ENCODE results near the gene TECTB.
A peak's percentile ranks its signal among the peaks of the same experiment; 100 is the strongest.

The TECTB gene

DNA sequence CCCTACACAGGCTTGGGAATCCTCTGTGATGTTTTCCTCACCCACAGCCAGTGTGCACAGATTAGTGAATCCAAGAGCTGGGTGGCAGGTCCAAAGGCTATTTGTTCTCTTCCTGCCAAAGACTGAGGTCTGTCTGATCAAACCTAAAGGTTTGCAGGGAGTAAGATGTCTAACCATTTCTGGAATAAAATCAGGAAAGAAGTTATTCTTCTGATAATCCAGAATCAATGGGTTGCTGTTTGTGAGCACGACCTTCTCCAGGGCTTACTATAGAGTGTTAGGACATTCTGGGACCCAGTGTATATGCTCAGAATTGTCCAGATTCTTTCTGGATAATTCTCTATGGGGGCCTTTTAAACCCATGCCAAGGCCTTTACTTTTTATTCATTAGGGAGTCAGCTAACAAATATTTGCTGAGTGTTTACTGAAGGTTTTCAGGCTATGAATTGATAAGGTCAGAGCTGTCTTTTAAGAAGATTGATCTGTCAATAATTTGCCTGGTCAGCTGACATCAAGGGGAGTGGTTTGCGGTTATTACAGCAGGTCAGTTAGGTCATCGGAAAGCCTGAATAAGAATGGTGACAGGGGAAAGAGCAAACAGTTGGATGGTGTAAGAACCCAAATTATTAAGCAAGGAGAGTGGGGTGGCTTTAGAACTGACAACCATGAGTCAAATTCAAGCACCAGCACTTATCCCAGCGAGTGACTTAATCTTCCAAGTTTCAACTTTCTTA lies 7.5 kb upstream of the TECTB start:
- no peak for DNase-seq (ENCODE audit: low read depth)

DNA sequence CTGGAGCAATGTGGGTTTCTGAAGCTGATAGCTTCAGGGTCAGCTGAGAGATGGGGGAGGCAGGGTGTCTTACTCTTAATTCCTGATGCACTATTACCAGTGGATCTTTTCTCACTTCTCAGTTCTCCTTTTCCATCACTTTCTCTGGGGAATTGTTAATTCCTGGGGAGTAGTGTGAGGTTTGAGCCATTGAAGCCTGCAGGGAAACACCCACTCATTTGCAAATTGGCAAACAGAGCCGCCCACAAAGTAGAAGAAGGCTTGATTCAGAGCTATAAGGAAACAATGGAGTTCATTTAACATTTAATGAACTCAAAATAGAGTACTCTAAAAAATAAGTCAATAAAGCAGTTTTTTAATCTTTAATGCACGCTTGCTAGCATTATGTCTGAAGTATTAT lies 4.3 kb upstream of the TECTB start:
- no peak for DNase-seq (ENCODE audit: low read depth)

DNA sequence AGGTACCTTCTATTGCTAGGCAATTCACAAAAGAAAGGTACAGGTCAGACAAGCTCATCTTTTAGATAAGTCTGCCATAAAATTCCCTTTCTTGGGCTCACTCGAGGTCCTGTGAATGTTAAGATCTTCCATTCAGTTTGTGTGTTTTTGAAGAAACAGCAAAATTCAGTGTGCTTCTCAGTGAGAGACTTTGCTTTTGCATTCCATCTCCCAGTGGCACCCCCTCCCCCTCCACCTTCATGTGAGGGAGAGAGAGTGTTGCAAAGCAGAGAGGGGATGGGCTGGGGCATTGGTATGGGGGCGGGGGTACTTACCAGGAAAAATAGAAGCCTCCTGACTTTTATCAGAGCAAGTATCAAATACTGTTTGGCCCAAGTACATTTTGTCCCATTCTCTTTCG lies 3.8 kb upstream of the TECTB start:
- DNase-seq (ENCODE audit: low read depth) = no peak

DNA sequence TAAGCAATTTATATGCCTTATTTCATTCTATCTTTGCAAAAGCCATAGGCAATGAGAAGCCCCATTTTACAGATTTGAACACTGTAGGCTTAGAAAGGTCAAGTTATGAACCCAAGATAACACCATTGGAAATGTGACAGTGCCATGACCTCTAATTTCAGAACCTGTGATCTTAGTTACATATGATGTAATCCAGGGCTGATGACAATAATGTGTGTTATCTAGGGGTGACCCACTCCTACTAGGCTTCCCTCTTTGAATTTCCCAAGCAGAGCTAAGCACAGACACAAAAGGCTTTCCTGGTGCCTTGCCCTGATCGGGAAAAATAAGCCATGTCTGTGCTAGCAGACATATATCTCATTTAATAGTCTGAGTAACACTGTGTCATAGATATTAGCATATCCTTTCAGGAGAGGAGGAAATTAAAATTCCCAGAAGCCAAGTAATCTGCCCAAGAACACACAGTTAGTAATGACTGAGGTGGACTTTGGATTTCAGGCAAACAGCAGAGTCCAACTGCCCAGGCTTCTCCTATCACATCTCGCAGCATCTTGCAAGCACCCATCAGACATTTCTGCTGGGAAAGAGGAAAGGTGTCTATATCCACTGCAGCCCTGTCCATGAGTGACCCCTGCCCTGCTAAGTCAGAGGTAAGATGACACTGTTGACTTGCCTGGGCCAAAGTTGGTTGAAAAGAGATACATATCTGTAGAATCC lies 2.8 kb upstream of the TECTB start:
- DNase-seq (ENCODE audit: low read depth) = no peak

DNA sequence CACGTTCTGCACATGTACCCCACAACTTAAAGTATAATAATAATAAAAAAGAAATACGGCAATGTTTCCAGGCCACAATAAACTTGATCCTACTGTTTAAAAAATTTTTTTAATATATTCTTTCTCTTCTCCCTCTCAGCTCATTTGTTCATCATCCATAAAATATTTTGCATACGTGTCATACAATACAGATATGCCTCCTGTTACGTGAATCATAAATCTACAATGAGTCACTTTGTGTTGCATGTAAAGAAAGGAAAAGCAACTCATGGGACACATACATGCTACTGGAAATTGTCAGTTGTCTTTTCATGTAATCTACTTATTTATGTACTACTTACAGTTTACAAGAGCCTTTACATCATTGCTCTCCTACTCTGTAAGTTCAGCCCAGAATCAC lies 1.1 kb upstream of the TECTB start:
- DNase-seq (ENCODE audit: low read depth) = no peak

DNA sequence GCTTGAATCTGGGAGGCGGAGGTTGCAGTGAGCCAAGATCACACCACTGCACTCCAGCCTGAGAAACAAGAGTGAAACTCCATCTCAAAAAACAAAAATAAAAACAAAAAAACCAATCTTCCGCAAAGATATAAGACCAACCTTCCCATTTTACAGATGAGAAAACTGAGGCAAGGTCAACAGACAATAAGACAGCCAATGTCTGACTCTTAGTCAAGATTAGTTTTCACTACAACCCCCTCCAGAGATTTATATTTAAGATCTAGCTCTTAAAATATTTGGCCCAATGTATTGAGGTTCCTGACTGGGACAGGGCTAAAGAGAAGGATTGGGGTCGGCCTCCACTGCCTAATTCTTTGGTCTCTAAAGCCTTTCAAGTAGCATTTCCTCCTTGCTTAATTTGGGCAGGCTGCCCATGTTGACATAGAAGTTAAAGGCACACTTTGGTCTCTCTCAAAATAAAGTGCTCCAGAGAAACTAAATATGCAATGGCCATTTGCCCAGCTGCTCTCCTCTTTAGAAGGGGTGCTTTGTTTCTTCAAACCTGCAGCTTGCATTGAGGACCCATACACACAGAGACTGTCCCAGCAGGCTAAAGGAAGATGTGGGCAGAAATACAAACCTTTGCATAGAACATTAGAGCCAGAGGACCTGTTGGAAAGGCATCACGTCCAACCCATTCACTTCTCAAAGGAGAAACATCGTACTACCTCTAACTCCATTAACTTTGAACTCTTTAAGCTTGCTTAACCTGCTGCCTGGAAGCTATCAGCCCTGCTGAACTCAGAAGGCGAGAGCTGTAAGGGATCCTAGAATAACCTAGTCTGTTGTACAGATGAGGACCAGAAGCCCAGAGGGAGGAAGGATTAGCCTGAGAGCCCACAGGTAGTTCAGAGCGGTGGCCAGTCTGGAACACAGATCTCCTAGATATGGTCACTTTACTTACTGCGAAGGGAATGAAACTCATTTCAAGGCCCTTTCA lies 3.9 kb downstream of the TECTB start:
- no peak for DNase-seq (ENCODE audit: low read depth)

DNA sequence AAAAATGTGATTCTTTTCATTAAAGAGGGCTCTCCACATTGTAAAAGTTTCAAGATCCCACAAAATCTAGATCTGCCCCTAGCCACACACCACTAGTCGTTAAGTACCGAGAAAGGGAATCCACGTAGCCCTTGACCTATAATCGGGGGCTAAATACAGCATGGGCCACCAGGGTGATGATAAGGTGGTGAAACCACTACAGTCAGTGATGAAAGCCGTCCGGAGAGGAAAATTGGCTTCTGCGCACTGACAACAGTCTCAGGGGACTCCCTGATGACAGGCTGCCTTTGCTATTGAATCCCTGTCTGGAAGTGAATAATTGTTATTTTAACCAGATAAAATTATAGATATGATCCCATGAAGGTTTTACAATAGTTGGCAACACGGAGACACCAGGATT lies 4.6 kb downstream of the TECTB start:
- no peak for DNase-seq (ENCODE audit: low read depth)

DNA sequence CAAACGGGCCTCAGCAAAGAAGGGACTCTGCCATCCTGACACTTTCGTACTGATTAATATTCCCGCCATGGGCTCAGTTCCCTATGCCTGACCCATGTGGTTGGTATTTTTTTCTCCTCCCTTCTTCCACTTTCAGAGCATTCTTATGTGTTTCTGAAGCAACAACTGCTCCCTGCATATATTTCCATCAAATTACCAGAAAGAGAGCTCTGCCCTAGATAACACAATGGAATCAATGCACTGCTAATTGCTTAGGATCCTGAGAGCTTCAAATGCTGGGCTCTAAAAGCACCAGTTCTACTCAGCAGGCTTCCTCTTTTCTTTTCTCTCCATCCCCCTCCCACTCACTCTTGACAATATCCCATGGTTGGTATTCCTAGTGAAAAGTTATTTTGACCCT lies 5.3 kb downstream of the TECTB start:
- no peak for DNase-seq (ENCODE audit: low read depth)

DNA sequence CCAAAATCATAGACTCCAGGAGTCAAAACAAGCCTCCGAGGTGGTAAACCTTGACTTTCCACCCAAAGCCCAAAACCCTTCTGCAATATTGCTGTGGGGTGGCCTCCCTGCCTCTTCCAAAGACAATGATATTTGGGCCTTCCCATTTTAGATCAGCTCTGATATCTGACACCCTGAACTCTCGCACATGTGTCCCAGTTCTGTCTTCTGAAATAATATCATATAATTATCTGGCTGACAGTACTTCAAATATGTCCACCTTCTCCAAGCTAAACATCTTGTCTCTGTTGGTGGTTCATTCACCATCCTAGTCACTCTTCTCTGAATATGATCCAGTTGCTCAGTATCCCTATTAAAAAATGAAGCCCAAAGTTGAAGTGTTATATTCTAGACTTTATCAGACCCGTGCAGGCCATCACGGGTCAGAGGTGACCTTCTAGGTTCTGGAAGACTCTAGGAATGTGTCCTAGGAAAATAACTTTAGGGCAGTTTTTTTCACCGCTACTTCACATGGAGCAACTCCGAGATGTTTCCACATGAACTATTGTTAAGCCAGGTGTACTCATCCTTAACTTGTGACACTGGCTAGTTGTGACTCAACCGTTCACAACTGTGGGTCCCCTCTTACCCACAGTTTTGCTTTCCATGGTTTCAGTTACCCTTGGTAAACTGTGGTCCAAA lies 6.3 kb downstream of the TECTB start:
- DNase-seq (ENCODE audit: low read depth) = no peak

DNA sequence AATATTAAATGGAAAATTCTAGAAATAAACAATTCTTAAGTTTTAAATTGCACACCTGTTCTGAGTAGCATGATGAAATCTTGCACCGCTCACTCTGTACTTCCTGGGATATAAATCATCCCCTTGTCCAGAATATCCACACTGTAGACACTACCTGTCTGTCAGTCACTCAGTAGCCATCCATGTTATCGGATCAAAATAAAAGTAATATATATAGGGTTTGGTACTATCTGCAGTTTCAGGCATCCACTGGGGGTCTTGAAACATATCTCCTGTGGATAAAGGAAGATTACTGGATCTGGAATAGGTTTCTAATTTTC lies 6.8 kb downstream of the TECTB start:
- no peak for DNase-seq (ENCODE audit: low read depth)

DNA sequence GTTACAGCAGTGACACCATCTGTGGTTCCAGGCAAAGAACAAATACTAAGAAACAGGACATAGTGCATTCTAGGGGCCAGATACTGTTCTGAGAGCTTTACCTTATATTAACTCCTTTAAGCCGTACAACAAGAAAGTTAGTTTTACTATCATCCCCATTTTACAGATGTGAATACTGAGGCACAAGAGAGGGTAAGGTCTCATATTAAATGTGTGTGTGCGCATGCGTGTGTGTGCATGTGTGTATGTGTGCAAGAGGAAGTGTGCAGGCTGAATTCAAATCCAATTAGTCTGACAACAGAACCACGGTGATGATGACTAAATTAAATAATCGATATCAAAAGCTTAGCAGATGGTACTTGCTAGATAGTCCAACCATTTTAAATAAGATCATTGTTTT lies 11.0 kb downstream of the TECTB start:
- DNase-seq (ENCODE audit: low read depth) = no peak

DNA sequence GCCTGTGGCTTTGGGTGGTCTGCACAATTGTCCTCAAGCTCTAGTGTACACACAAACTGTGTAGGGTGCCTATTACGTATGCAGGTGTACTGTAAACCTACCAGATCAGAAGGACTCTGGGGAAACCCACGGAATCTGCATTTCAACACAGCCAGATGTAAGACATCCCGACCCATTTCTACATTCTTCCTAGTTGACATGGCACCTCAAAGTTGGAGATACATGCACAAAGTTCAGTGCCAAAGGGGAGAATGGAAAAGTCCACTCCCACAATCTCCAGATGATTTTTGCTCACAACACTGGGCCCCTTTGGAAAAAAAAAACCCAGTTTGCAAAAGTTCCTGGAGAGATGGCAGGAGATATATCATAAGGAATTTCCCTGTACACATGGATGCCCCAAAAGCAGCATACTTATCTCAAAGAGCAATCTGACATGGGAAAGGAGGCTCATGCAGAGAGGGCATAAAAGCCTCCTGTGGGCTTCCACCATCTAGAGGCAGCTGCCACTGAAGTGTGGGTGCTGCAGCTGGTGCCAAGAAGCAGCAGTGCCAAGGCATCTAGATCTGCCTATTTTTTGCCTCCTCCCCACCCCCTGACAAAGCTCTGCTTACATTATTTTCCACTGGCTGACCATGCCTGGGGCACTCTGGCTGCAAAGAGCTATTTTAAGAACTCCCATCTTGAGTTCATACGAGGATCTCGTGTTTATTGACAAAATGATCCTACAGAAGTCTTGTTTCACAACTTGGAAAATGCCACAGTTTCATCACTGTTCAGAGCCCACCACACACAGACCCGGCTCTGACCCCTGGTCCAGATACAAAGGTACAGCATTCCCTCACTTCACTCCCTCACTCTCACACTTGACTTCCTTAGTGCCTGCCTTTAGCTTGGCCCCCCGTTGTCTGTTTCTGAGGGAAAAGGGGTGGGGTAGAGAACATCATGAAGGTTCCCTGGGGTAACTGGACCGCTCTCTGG lies 12.9 kb downstream of the TECTB start:
- DNase-seq (ENCODE audit: low read depth) = no peak

DNA sequence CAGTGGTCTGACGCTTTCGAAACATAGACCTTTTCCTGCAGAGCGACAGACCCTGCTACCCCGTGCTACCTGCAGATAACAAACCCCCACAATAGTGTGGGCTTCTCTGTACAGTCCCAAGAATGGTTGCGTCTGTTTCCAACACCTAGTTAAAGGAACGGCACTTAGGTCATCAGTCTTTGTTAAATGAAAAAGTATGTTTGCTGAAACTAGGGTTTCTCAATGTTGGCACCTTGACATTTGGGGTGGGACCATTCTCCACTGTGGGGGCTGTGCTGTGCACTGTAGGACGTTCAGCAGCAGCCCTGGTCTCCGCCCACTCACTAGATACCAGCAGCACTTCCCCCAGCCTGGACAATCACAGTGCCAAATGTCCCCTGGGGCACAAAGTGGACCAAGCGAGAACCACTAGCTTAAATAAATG lies 13.7 kb downstream of the TECTB start:
- no peak for DNase-seq (ENCODE audit: low read depth)

DNA sequence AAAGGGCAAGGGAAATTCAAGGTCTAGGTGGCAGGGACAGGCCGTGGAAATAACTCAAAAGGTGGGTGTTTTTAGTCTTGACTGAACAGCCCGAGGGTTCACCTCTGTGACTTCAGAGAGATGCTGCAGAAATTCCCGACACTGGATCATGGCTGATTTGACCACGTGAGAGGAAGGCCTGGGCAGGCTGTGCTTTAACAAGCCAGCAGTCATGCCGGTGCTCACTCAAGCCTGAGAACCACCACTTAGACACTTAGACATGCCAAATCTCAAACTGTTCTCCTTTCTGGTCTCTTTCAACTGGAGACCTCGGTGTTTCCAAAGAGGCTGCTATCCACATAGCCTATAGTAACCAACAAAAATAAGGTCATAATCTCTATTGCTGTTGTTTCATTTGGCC lies 15.4 kb downstream of the TECTB start:
- no peak for DNase-seq (ENCODE audit: low read depth)

DNA sequence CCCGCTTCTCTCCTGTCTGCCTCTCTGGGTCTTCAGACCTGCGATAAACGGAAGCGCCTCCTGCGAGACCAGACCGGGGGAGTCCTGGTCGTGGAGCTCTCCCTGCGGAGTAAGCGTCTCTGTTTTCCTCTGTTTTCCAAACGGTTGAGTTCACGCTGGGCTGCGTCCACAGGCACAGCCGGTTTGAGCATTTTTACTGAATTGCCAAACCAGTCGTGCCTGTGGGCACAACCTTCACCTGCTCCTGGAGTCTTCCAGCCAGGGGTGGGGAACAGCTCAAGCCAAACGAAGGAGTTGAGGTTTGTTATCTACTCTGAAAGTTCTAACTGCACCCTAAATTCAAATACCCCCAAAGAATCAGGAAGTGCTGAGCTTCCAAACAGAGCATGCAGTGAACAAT lies 16.3 kb downstream of the TECTB start:
- DNase-seq (ENCODE audit: low read depth) = no peak

DNA sequence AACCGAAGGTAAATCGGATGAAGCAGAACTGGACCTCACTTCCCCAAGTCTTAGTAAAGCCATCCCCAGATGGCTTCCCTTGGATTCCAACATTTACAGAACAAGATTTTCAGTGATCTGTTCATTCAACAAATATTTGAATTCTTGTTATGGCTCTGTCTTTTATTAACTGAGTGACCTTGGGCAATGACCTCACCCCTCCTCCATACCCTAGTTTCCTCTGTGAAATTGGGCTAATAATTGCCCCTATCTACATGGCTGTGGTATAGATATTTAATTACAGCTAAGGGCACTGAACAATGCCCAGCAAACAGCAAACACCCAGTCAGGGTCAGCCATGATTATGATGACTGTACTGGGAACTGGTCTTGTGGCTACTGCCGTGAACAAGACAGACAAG lies 19.1 kb downstream of the TECTB start:
- DNase-seq (ENCODE audit: low read depth) = no peak

DNA sequence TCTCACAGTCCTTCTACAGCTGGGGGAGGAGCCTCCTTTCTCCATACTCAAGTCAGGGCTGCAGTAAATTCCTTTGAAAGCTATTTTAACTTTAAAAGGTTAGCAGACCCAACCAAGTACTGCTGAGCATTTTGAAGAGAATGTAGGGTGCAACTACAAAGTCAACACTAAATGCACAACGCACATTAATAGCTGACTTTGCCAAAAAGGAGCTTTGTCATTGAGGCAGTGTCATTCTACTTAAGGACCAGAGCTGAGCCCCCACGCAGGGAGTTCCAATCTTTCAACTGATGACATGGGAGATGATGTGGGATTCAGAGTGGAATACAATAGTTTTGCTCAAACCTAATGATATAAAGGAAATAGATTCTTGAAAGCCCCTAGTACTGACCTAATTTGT lies 20.3 kb downstream of the TECTB start:
- DNase-seq (ENCODE audit: low read depth) = no peak

DNA sequence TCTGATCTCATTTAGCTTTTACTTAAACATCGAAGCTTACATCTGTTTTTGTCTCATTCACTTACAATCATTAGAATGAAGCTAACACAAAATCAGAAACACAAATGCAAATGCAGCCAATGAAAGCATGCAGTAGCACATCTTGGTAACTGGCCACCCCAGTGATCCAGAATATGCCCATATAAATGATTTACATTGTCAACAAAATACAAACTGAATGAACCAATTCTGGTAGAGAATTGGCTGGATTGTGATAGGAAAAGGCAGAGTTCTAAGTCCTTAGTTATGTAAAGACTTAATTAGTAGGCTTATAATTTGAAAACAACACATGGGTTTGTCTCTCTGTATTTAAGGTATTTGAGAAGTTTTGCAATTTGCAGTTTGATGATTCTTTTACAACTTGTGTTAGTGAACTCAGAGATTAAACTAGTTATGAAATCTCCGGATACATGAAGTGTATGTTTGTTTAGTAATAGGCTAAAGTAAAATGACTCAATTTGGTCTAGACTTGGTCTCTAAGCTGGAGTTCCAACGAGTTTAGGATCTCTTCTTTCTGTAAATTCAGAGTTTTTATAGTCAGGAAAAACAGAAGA lies 21.2 kb downstream of the TECTB start:
- no peak for DNase-seq (ENCODE audit: low read depth)

DNA sequence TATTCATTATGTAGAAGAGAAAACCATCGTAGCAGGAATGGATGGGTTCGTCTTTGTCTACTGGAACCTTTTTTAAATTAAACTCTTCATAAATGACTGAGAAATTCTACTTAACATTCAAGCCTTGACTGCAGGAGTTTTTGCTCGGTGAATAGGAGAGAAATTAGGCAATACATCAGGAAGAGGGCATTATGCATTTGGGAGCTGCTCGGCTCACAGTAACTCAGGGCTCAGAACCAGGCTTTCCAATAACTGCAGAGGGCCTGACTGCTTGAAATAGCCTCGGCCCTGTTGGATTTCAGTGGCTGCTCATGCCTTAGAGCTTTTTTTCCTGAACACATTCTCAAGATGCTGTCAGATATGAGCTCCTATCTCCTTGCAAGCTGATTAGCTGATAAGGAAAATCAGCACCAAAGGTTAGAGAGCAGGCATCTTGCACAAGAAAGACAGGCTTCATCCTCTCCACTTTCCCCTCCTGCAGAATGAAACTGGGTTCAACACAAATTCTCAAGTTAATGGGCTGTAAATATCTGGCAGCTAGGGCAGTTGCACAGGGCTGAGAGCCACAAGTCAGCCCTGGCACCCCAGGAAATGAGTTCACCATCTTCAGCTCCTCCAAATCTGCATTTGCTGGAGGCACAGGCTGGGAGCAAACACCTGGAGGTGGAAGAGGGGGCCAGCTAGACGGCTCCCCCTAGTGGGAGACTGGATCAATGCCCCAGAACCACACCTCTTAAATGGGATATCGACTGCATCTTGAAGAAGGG lies 24.3 kb downstream of the TECTB start:
- DNase-seq (ENCODE audit: low read depth) = peak; percentile 18

DNA sequence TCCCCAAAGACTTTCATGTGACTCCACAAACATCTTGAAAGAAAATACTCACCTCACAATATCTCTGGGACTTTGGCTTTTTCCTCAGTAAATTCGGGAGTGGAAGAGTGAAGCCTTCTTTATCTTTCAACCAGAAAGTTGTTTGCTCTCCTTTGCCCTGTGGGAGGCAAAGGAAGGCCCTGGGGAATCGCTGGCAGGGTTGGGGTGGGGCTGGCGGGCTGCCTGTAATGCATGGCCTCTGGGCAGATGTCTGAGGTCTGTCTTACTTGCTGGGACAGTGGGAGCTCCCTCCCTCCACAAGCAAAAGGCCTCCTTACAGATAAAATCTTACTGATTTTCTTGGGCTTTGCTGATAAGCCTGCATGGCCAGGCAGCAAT lies 24.9 kb downstream of the TECTB start:
- DNase-seq (ENCODE audit: low read depth) = no peak
